Daoy (cell line): ENCODE data around the gene SYNRG. TPM values are rescaled to one million over a fixed set of nuclear protein-coding genes. Genes with fewer than 3 reads are reported as not detected.
"Not testable (repeated sequence)": the region's sequence is repeated elsewhere in the genome, so short reads cannot be mapped to it uniquely, and the experiment has no call there.

Experiments used
- DNase-seq: peaks from one replicate; pipeline ENCODE4 v3.0.0-alpha.2; 2015; ENCODE audit warnings: low read depth
- total RNA-seq: library from RNA; depleted of rRNA; stranded (reverse); fragments of >200 nt; shearing (Covaris generic); gene quantifications from 2 replicates; pipeline ENCODE4 v1.2.3, GENCODE V29; 2014

The SYNRG gene
- total RNA-seq, 1 experiment from 2014 or later: 3.4 TPM

GRCh38 chr17:37543637-37544052 is 65.6 kb downstream of the SYNRG start:
- DNase-seq: no peak

GRCh38 chr17:37541880-37542660 is 67.1 kb downstream of the SYNRG start:
- no peak for DNase-seq

GRCh38 chr17:37538981-37539659 is 70.1 kb downstream of the SYNRG start:
- no peak for DNase-seq

- no peak for DNase-seq
Measured at GRCh38 chr17:37535906-37536305, 73.3 kb downstream of the SYNRG start.

- no peak for DNase-seq
Measured at GRCh38 chr17:37532756-37533155, 76.5 kb downstream of the SYNRG start.

- DNase-seq: no peak
Measured at GRCh38 chr17:37530420-37530819, 78.8 kb downstream of the SYNRG start.

GRCh38 chr17:37527249-37527851 is 81.9 kb downstream of the SYNRG start:
- peak; percentile 14 for DNase-seq

- DNase-seq: no peak
Measured at GRCh38 chr17:37523715-37524219, 85.5 kb downstream of the SYNRG start.

- DNase-seq: no peak
Measured at GRCh38 chr17:37521821-37522220, 87.4 kb downstream of the SYNRG start.

GRCh38 chr17:37520174-37520573 is 89.0 kb downstream of the SYNRG start:
- no peak for DNase-seq

- no peak for DNase-seq
Measured at GRCh38 chr17:37519251-37519985, 89.8 kb downstream of the SYNRG start.

- DNase-seq: no peak
Measured at GRCh38 chr17:37518826-37519225, 90.4 kb downstream of the SYNRG start.

- no peak for DNase-seq
Measured at GRCh38 chr17:37517881-37518280, 91.3 kb downstream of the SYNRG start.

GRCh38 chr17:37516127-37516571 is 93.1 kb downstream of the SYNRG start:
- no peak for DNase-seq

GRCh38 chr17:37513711-37514110 is 95.5 kb downstream of the SYNRG start:
- no peak for DNase-seq

GRCh38 chr17:37512442-37513068 is 96.7 kb downstream of the SYNRG start:
- DNase-seq: no peak

- DNase-seq: not testable (repeated sequence)
Measured at GRCh38 chr17:37511642-37512041, 97.6 kb downstream of the SYNRG start.

- DNase-seq: no peak
Measured at GRCh38 chr17:37510056-37510455, 99.2 kb downstream of the SYNRG start.

GRCh38 chr17:37507111-37507510 is 102.1 kb downstream of the SYNRG start:
- DNase-seq: no peak

- peak; percentile 18 for DNase-seq
Measured at GRCh38 chr17:37506678-37507077, 102.5 kb downstream of the SYNRG start.

- no peak for DNase-seq
Measured at GRCh38 chr17:37505333-37505732, 103.9 kb downstream of the SYNRG start.
